GM12892 (cell line): ENCODE measurements around the gene STYXL2.

Experiments used
- POLR2A ChIP-seq: IDR thresholded peaks from 2 replicates; pipeline ENCODE4 v1.6.1; 2011; ENCODE audit warnings: low read depth, low read length, control low read depth
- POLR2AphosphoS5 ChIP-seq: IDR thresholded peaks from 2 replicates; pipeline ENCODE4 v1.6.1; 2011; ENCODE audit warnings: low read depth, low read length, control low read depth
- TAF1 ChIP-seq: IDR thresholded peaks from 2 replicates; pipeline ENCODE4 v1.6.1; 2011; ENCODE audit warnings: low read depth, mild to moderate bottlenecking, control low read depth, low read length, borderline replicate concordance

DNA sequence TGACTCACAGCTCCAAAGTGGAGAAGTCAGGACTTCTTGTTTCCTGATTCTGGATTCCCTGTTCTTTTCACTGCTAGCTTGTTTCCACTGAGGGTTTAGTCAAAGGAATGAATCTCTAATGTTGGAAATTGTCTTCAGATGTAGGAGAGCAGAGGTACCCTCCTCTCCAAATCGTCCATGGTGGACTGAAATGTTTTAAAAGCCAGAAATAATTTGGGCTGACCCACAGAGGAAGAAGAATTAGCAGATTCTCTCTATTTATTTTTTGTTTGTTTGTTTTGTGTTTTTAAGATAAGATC lies 34.1 kb upstream of the STYXL2 start:
- no peak for TF ChIP-seq TAF1
- TF ChIP-seq POLR2AphosphoS5 = no peak
- TF ChIP-seq POLR2A = no peak
